ENCODE data around the gene UHRF1.

UHRF1 gene

DNA sequence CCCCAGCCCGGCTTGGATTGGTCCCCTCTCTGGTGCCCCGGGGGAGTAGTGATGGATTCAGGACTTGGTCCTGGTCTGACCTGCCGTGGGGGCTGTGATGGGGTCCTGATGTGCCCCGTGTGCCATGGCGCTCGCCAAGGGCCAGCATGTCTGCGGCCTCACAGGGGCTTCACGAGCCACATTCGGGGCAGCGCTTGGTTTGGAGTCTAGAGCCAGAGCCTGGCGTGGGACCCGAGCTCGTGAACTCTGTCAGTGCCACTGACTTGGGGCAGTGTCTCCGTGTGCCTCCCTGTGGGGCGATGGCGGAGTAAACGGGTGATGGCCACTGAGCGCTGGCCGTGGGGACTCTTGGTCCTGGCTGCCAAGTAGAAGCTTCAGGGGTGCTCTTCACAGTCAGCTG is 76.8 kb downstream of the UHRF1 start:
- Histone ChIP-seq H3K4me1 (ENCODE audit: control insufficient read depth, low read length) (peaks cover 25% of the 10 kb centered on the region), H3K9me3 (ENCODE audit: control insufficient read depth, insufficient read depth, low read length) (no peaks in the 10 kb centered on the region), H3K79me2 (ENCODE audit: control insufficient read depth, low read length) (peaks cover 75% of the 10 kb centered on the region), H3F3A (ENCODE audit: control insufficient read depth, insufficient read depth) (no peaks in the 10 kb centered on the region), H3K4me3 (ENCODE audit: low read length) (no peak overlapping the region), H3K4me2 (ENCODE audit: low read length) (no peak overlapping the region), H3K9me2 (replicated peaks; ENCODE audit: control insufficient read depth, low read length) (no peaks in the 10 kb centered on the region), H3K27me3 (ENCODE audit: control insufficient read depth, low read length) (no peaks in the 10 kb centered on the region), H3K36me3 (ENCODE audit: control insufficient read depth, low read length) (no peaks in the 10 kb centered on the region), H3K27ac (ENCODE audit: low read depth, low read length) (no peak overlapping the region), H4K20me1 (ENCODE audit: control insufficient read depth, insufficient read depth, low read depth, low read length) (peaks cover 18% of the 10 kb centered on the region)
- no peak for TF ChIP-seq EZH2phosphoT487 (IDR thresholded peaks at IDR 0.05; ENCODE audit: borderline replicate concordance, low read length)
- TF ChIP-seq, protein P1, sequence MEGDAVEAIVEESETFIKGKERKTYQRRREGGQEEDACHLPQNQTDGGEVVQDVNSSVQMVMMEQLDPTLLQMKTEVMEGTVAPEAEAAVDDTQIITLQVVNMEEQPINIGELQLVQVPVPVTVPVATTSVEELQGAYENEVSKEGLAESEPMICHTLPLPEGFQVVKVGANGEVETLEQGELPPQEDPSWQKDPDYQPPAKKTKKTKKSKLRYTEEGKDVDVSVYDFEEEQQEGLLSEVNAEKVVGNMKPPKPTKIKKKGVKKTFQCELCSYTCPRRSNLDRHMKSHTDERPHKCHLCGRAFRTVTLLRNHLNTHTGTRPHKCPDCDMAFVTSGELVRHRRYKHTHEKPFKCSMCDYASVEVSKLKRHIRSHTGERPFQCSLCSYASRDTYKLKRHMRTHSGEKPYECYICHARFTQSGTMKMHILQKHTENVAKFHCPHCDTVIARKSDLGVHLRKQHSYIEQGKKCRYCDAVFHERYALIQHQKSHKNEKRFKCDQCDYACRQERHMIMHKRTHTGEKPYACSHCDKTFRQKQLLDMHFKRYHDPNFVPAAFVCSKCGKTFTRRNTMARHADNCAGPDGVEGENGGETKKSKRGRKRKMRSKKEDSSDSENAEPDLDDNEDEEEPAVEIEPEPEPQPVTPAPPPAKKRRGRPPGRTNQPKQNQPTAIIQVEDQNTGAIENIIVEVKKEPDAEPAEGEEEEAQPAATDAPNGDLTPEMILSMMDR (IDR thresholded peaks at IDR 0.05; ENCODE audit: low read depth, low read length, poor library complexity, severe bottlenecking), result no peak

DNA sequence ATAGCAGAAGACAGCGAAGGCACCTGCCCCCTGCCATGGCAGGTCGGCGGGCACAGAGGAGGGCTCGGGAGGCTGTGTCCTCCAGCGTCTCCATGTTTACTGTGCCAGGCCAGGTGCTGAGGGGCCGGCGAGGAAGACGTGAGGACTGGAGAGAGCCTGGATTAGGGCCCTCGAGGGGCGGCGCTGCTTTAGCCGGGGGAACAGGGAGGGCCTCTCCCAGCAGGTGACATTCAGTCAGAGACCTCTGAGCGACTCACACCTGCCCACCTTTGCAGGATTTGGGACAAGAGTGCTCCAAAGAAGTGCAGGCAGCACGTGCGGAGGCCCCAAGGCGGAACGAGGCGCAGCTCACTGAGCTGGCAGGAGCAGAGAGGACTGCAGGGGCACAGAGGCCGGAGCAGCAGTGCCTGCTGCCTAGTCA is 77.2 kb downstream of the UHRF1 start:
- no peaks in the 10 kb centered on the region for H3K27me3 ChIP-seq (ENCODE audit: control insufficient read depth, low read length)
- no peaks in the 10 kb centered on the region for H3F3A ChIP-seq (ENCODE audit: control insufficient read depth, insufficient read depth)
- peaks cover 75% of the 10 kb centered on the region for H3K79me2 ChIP-seq (ENCODE audit: control insufficient read depth, low read length)
- peaks cover 20% of the 10 kb centered on the region for H3K4me1 ChIP-seq (ENCODE audit: control insufficient read depth, low read length)
- H3K9me2 ChIP-seq (replicated peaks; ENCODE audit: control insufficient read depth, low read length), result no peaks in the 10 kb centered on the region
- peaks cover 16% of the 10 kb centered on the region for H4K20me1 ChIP-seq (ENCODE audit: control insufficient read depth, insufficient read depth, low read depth, low read length)
- no peak overlapping the region for H3K27ac ChIP-seq (ENCODE audit: low read depth, low read length)
- no peaks in the 10 kb centered on the region for H3K9me3 ChIP-seq (ENCODE audit: control insufficient read depth, insufficient read depth, low read length)
- TF ChIP-seq, protein P1 (IDR thresholded peaks at IDR 0.05; ENCODE audit: low read depth, low read length, poor library complexity, severe bottlenecking), result no peak
- no peak for TF ChIP-seq EZH2phosphoT487 (IDR thresholded peaks at IDR 0.05; ENCODE audit: borderline replicate concordance, low read length)
- no peak overlapping the region for H3K4me3 ChIP-seq (ENCODE audit: low read length)
- H3K4me2 ChIP-seq (ENCODE audit: low read length), result no peak overlapping the region
- no peaks in the 10 kb centered on the region for H3K36me3 ChIP-seq (ENCODE audit: control insufficient read depth, low read length)

DNA sequence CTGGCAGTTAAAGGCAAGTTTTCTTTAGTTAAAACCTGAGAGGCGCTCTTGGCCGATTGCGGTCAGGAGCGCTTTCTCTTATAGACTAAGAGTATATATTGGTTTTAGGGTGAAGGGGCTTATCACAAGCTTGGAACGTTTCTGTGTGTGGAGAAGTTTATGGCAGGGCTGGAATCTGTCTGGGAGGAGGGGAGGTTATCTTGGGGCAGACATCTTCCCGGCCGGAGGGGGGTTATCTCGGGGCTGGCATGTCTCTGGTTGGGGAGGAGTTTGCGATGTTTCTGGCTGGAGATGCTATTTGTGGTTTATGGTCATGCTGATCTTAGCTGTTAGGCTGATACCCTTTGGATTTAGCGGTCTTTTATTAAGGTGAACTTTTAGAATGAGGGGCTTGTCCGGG is 78.0 kb downstream of the UHRF1 start:
- H3K4me3 ChIP-seq (ENCODE audit: low read length), result no peak overlapping the region
- no peak for TF ChIP-seq EZH2phosphoT487 (IDR thresholded peaks at IDR 0.05; ENCODE audit: borderline replicate concordance, low read length)
- TF ChIP-seq, protein P1 (IDR thresholded peaks at IDR 0.05; ENCODE audit: low read depth, low read length, poor library complexity, severe bottlenecking), result no peak
- peaks cover 15% of the 10 kb centered on the region for H3K4me1 ChIP-seq (ENCODE audit: control insufficient read depth, low read length)
- H3K9me2 ChIP-seq (replicated peaks; ENCODE audit: control insufficient read depth, low read length), result no peaks in the 10 kb centered on the region
- peaks cover 80% of the 10 kb centered on the region for H3K79me2 ChIP-seq (ENCODE audit: control insufficient read depth, low read length)
- no peaks in the 10 kb centered on the region for H3K9me3 ChIP-seq (ENCODE audit: control insufficient read depth, insufficient read depth, low read length)
- no peak overlapping the region for H3K27ac ChIP-seq (ENCODE audit: low read depth, low read length)
- H3K4me2 ChIP-seq (ENCODE audit: low read length), result no peak overlapping the region
- no peaks in the 10 kb centered on the region for H3K27me3 ChIP-seq (ENCODE audit: control insufficient read depth, low read length)
- peaks cover 23% of the 10 kb centered on the region for H4K20me1 ChIP-seq (ENCODE audit: control insufficient read depth, insufficient read depth, low read depth, low read length)
- H3K36me3 ChIP-seq (ENCODE audit: control insufficient read depth, low read length), result no peaks in the 10 kb centered on the region
- no peaks in the 10 kb centered on the region for H3F3A ChIP-seq (ENCODE audit: control insufficient read depth, insufficient read depth)
